Measurements from ENCODE around the gene MED28.
"Not testable (repeated sequence)": the region's sequence is repeated elsewhere in the genome, so short reads cannot be mapped to it uniquely, and the experiment has no call there.

The MED28 gene

DNA sequence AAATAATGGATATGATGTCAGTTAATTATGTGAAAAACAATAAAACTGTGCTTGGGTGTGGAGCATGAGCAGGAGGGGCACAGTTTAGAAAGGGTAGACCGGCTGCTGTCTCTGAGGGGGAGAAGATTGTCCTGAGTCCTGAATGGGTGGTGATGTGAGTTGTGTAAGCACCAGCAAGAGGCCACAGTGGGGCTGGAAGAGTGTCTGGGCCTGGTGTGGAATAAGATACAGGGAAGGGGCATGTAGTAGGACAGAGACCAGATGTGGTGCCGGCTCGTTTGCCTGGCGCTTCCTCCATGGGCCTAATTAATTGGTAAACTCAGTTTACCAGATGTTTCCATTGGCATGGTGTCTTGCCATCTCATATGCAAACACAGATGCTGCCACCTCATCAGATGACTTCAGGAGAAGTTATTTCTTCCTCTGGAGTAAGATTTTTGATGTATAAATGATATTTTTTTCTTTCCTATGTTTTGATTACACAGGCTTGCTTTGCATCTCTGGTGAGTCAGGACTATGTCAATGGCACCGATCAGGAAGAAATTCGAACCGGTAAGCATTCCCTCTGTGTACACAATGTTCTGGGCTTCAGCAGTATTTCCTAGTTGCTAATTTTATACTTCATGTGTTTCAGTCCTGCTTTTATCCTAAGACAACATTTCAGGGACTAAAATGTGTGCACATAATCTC is 5.1 kb downstream of the MED28 start:
- peak; percentile 65 for DNase-seq

DNA sequence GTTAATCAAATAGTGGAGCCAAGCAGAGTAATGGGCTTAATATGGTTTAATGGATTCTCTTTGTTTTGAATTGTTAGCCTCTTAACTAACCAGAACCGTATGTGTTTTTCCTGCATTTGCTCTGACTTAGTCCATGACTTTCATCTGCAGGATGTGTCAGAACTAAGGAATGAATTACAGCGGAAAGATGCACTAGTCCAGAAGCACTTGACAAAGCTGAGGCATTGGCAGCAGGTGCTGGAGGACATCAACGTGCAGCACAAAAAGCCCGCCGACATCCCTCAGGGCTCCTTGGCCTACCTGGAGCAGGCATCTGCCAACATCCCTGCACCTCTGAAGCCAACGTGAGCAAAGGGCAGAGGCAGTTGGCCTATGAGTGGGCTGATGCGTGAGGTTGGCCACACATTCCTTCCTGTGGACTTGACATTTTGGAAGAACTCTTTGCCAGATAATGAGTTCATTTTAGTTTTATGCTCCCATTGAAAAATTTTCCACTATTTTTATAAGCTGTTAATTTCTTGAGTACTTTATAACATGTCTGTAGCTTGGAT is 9.1 kb downstream of the MED28 start:
- DNase-seq = peak; percentile 20

DNA sequence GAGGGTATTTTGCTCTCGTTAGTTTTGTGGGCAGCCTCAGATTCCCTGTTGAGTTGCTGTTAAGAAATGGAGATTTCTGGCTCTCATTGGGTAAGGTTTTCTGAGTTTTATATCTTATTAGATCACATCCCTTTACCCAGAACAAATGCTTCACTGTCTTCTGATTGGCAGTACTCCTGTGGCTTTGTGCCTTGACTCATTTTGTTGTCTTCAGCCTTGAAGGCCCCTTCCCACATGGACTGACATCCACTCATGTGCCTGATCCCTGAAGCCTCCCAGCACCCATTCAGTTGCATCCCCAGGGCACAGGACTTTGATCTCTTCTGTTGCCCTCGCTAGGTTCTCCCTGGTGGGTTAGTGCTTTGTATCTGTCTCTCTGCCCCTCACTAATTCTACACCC is 10.4 kb downstream of the MED28 start:
- DNase-seq = no peak

DNA sequence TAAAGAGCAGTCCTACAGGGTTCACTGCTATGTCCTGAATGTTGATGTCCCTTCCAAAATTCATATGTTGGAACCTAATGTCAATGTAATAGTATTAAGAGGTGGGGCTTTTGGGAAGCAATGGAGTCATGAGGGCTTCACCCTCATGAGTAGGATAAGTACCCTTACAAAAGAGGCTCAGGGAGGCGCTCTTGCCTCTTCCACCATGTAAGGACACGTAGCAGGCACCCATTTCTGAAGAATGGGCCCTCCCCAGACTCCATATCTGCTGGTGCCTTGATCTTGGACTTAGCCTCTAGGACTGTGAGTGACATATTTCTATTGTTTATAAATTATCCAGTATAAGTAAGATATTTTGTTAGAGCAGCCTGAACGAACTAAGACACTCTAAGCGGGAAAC is 15.8 kb downstream of the MED28 start:
- DNase-seq = no peak

GRCh38 chr4:17633600-17633999 is 19.2 kb downstream of the MED28 start:
- no peak for DNase-seq

GRCh38 chr4:17635056-17635455 is 20.6 kb downstream of the MED28 start:
- DNase-seq = no peak

DNA sequence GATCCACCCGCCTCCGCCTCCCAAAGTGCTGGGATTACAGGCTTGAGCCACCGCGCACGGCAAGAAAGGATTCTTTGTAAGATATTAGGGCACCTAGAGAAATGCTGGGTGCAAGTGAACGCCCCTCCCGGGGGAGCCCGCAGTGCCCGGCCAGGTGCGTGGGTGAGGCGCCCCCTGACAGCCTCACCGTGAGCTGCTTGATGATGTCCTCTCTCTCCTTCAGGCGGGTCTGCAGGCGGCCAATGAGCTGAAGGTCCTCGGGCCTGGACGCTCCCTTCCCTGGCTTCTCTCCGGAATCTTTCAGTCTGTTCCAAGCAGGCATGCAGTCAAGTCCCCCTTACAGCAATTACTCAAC is 21.9 kb downstream of the MED28 start:
- DNase-seq = no peak

GRCh38 chr4:17636696-17637622 is 22.5 kb downstream of the MED28 start:
- peak; percentile 60 for DNase-seq

- DNase-seq = no peak
Observed at GRCh38 chr4:17639136-17639535, 24.7 kb downstream of the MED28 start.

DNA sequence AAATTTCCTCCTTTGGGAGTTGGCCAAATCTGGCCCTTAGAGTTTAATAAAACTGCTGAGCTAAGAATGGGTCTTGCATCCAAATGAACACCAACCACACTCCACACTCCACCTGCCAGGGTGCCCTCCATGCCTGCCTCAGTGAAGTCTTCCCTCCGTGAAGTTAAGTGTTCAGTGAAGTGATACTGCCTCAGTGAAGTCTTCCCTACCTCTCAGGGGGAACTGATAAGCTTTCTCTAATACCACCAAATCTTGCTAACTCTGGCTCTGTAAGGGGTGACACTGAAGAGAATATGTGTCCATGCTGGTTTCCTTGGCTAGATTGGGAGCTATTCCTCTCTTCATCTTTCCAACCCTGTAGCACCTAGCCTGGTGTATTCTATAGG is 27.9 kb downstream of the MED28 start:
- DNase-seq = no peak

DNA sequence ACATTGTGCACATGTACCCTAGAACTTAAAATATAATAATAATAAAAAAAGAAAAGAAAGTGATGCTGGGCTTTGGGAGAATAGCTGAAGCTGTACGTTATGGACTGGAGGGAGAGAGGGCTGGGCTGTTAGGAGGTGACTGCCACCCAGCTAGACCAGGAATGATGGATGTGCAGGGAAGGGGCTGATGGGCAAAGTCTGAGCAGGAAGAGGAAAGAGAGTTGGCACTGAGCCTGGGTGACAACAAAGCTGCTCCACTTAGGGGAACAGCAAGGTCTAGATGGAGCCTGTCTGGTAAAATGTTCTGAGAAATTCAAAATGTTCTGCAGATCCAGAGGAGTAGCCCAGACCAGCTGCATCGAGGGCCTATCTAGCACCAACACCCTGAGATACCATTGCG is 32.3 kb downstream of the MED28 start:
- DNase-seq = no peak

DNA sequence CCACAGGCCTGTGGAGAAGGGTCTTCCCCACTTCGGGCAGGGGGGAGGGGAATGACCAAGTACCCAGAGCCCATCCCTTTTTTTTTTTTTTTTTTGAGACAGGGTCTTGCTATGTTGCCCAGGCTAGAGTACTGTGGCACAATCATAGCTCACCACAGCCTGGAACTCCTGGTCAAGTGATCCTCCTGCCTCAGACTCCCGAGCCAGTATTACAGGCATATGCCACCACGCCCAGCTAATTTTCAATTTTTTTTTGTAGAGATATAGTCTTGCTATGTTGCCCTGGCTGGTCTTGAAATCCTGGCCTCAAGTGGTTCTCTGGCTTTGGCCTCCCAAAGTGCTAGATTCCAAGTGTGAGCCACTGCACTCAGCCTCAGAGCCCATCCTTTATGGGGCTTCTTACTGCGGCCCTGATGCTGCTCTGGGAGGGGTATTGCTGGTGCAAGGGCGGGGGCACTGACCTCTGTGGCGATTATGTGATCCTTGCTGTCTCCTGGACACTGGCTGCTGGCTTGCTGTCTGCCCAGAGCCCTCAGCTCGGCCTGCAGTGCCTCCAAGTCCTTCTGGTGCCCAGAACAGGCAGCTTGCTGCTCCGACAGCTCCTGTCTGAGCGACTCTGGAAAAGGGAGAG is 32.9 kb downstream of the MED28 start:
- DNase-seq = no peak

- DNase-seq = no peak
Observed at GRCh38 chr4:17647927-17648326, 33.5 kb downstream of the MED28 start.

DNA sequence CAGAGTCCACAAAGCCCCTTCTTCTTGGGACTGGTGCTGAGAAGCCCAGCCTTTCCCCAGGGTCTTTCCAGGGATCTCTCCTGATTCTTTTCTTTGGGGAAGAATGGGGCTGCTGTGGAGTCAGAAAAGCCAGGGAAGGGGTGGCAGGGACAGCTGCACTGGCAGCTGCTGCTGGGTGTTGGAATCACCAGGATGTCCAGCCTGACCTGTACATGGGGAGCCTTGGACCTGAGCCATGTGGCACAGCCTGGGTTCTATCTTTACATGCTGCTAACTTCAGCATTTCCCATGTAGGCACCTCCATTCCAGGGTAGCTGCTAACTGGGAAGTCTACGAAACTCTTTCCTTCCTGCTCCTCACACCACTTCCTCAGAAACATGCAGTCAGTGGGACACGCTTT is 36.0 kb downstream of the MED28 start:
- DNase-seq = no peak

DNA sequence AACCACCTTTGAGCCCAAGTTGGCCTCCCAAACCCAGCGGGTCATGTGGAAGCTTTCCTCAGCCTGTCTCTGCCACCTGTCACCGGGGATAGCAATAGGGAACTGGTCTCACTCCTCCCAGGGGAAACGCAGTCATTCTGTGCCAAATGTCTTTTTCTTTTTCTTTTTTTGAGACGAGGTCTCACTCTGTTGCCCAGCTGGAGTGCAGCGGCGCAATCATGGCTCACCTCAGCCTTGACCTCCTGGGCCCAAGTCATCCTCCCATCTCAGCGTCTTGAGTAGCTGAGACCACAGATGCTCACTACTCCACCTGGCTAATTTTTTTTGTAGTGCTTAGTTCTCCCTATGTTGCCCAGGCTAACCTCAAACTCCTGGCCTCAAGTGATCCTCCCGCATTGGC is 40.3 kb downstream of the MED28 start:
- no peak for DNase-seq

- DNase-seq = no peak
Observed at GRCh38 chr4:17657090-17657489, 42.6 kb downstream of the MED28 start.

DNA sequence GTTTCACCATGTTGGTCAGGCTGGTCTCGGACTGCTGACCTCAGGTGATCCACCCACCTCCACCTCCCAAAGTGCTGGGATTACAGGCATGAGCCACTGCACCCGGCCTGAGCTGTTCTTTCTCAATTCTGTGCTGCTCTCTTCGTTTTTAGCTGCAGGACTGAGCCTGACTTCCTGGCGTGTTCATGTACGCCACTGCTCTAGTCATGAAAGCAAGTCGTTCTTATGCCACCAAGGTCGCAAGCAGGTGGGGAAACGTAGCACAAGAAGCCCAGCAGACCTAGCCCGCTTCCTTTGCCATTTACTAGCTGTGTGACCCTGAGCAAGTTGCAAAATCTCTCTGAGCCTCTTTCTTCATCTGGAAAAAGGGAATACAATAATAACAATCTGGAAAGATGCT is 43.4 kb downstream of the MED28 start:
- DNase-seq = no peak

DNA sequence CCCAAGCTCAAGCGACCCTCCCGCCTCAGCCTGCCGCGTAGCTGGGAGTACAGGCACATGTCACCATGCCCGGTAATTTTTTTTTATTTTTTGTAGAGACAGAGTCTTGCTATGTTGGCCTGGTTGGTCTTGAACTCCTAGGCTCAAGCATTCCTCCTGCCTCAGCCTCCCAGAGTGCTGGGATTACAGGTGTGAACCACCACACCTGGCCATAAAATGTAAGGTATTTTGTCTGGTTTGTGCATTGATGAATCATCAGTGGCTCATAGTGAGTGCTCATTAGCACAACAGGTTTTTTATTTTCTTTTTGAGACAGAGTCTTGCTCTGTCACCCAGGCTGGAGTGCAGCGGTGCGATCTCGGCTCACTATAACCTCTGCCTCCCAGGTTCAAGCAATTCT is 44.8 kb downstream of the MED28 start:
- DNase-seq = not testable (repeated sequence)

DNA sequence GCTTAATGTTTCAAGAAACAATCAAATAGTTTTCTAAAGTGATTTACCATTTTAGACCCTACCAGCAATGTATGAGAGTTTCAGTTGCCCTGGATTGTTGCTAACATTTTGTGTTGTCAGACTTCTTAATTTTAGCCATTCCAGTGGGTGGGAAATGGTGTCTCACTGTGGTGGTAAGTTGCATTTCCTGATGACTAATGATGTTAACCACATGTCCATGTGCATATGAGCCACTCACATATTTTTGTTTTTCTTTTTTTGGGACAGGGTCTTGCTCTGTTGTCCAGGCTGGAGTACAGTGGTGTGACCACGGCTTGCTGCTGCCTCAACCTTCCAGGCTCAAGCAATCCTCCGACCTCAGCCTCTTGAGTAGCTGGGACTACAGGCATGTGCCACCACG is 48.3 kb downstream of the MED28 start:
- DNase-seq = peak; percentile 30

DNA sequence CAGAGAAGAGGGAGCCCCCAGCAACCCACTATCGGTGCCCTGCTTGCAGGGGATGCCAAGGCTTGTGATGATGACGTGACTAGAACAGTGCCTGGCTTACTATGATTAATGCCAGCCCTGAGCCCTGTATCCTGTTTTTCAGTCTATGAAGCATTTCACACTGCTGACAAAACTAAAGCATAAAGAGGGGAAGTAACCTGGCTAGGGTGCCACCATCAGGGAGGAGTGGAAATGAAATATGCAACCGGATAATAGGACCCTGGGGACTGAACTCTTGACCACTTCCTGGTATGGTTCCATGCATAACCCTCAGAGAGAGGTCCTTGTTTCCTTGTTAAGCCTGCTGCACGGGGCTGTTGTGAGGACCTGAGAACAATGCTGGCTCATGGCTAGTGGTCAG is 50.3 kb downstream of the MED28 start:
- no peak for DNase-seq

- DNase-seq = no peak
Observed at GRCh38 chr4:17665346-17665745, 50.9 kb downstream of the MED28 start.

DNA sequence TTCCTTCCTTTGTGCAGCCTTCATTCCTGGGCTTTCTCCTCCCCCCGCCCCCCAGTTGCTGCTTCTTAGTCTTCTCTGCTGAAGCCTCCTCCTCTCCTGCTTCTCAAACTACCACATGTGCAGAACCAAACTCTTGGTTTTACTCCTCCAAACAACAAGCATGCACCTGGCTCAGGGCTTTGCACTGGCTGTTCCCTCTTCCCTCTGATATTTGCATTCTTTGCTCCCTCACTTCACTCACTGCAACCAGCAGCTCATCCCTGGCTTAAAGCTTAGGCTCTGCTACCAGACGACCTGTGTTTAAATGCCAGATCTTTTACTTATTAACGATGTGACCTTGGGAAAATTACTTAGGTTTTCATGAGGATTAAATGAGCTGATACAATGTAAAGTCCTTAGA is 51.4 kb downstream of the MED28 start:
- no peak for DNase-seq

DNA sequence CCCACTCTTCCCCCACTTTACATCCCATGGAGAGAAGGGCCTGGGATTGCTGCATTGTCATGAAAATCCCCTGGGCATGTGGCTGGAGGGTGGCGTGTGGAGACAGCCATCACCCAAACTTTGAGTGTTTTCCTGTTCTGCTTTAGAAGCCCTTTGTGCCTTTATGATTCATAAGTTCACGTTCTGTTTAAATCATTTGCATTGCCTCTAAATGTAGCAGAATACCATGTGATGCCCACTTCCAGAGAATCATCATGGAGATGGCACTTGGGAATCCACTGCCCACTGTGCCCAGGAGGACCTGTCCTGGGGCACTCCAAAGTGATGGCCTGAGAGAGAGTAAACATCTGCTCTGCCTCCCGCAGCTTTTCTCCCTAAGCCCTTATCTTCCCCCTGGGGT is 52.8 kb downstream of the MED28 start:
- no peak for DNase-seq
